Measurements from ENCODE around the gene COPS2. TPM values are rescaled to one million over a fixed set of nuclear protein-coding genes. Genes with fewer than 3 reads are reported as not detected.

COPS2 gene
- total RNA-seq, 1 experiment from 2014 or later: 88.3 TPM

DNA sequence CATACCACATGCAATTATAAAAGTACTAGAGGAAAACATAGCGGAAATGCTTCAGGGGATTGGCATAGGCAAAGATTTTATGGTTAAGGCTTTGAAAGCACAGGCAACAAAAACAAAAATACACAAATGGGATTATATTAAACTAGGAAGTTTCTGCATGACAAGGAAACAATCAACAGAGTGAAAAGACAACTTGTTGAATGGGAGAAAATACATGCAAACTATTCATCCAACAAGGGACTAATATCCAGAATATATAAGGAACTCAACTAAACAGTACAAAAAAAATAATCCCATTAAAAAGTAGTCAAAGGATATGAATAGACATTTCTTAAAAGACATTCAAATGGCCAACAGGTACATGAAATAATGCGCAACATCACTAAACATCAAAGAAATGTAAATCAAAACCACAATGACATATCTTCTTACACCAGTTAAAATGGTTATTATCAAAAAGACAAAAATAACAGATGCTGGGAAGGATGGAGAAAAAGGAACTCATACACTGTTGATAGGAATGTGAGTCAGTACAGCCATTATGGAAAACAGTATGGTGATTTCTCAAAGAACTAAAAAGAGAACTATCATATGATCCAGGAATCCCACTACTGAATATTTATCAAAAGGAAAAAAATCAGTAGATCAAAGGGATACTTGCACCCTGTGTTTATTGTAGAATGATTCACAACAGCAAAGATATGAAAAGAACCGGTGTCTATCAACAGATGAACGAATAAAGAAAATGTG is 39.1 kb downstream of the COPS2 start:
- no peaks in the 10 kb centered on the region for H3K9me3 ChIP-seq (ENCODE audit: control insufficient read depth, low read depth, low read length)
- H3K4me2 ChIP-seq (ENCODE audit: insufficient read depth, insufficient read length, low read length): no peak overlapping the region

More for the DNA sequence above, 39.1 kb downstream of the COPS2 start:
- Histone ChIP-seq H3K4ac (ENCODE audit: low read depth, low read length) (no peak overlapping the region), H2BK20ac (ENCODE audit: low read depth, low read length, poor library complexity, severe bottlenecking) (no peak overlapping the region), H2BK120ac (ENCODE audit: low read depth, low read length, poor library complexity, severe bottlenecking) (no peak overlapping the region), H2BK5ac (ENCODE audit: insufficient read length, low read length) (no peak overlapping the region), H3K4me1 (ENCODE audit: insufficient read depth, low read length) (no peaks in the 10 kb centered on the region), H3K56ac (ENCODE audit: insufficient read length, low read depth, low read length) (no peak overlapping the region), H2AK5ac (ENCODE audit: insufficient read length, low read length) (no peak overlapping the region), H4K20me1 (ENCODE audit: control insufficient read depth, insufficient read depth, insufficient read length) (no peaks in the 10 kb centered on the region), H3K14ac (ENCODE audit: insufficient read depth, low read length) (no peak overlapping the region), H2AFZ (ENCODE audit: low read length) (no peak overlapping the region), H3T11ph (ENCODE audit: low read length) (no peak overlapping the region), H3K79me1 (ENCODE audit: insufficient read depth, low read depth, low read length, poor library complexity, severe bottlenecking) (no peaks in the 10 kb centered on the region), H3K23ac (ENCODE audit: insufficient read length, low read depth, low read length) (no peak overlapping the region), H3K18ac (ENCODE audit: insufficient read length, low read depth, low read length) (no peak overlapping the region), H3K27me3 (ENCODE audit: insufficient read depth, low read length) (no peaks in the 10 kb centered on the region), H3K9ac (ENCODE audit: extremely low read depth, insufficient read length, low read length) (no peak overlapping the region), H2BK12ac (ENCODE audit: insufficient read length, low read depth, low read length) (no peak overlapping the region), H3K23me2 (ENCODE audit: insufficient read length, low read depth, low read length, poor library complexity, severe bottlenecking) (no peaks in the 10 kb centered on the region), H3K27ac (ENCODE audit: insufficient read length, low read depth, low read length) (no peak overlapping the region), H3K79me2 (ENCODE audit: insufficient read depth, low read length) (no peaks in the 10 kb centered on the region), H2BK15ac (ENCODE audit: low read depth, low read length) (no peak overlapping the region), H4K8ac (replicated peaks; ENCODE audit: insufficient read length, low read depth, low read length) (no peak overlapping the region), H4K91ac (ENCODE audit: insufficient read length, low read depth, low read length) (no peak overlapping the region), H4K5ac (ENCODE audit: insufficient read length, low read depth, low read length) (no peak overlapping the region)
- Mint-ChIP-seq H3K27ac (peak overlapping the region in 1 of 3 experiments; percentile 2; a peak in 1 of 7 replicates), H3K27me3 (ENCODE audit: low read depth) (no peaks in the 10 kb centered on the region), H3K9me3 (peaks cover 8 to 14% of the 10 kb centered on the region in 2 experiments; a peak in 3 of 5 replicates), H3K4me3 (no peak overlapping the region), H3K4me1 (peaks cover 6% of the 10 kb centered on the region in 2 experiments), H3K36me3 (ENCODE audit: insufficient read depth in 1 of 3, low read depth in 3 of 3) (peaks cover 15 to 27% (median 24%) of the 10 kb centered on the region in 3 experiments)
- no peak for DNase-seq
- WGBS (ENCODE audit: extremely low coverage, insufficient read length, low lambda C conversion rate): no CpG with 5 or more reads among the region's 4 CpGs
- TF ChIP-seq, protein P1, sequence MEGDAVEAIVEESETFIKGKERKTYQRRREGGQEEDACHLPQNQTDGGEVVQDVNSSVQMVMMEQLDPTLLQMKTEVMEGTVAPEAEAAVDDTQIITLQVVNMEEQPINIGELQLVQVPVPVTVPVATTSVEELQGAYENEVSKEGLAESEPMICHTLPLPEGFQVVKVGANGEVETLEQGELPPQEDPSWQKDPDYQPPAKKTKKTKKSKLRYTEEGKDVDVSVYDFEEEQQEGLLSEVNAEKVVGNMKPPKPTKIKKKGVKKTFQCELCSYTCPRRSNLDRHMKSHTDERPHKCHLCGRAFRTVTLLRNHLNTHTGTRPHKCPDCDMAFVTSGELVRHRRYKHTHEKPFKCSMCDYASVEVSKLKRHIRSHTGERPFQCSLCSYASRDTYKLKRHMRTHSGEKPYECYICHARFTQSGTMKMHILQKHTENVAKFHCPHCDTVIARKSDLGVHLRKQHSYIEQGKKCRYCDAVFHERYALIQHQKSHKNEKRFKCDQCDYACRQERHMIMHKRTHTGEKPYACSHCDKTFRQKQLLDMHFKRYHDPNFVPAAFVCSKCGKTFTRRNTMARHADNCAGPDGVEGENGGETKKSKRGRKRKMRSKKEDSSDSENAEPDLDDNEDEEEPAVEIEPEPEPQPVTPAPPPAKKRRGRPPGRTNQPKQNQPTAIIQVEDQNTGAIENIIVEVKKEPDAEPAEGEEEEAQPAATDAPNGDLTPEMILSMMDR (conservative IDR thresholded peaks at IDR 0.05): no peak

Measured in H9 (cell line).